HL-60 (cell line): Measurements from ENCODE around the gene IGFL1.

Experiments
- DNase-seq, 2 experiments: peaks; one replicate each; pipeline ENCODE4 v3.0.0-alpha.2; 2010 to 2020; ENCODE audit warnings: low read depth in 1 of 2, low spot score in 1 of 2
- H3K27ac ChIP-seq: fragments of 250-450 bp; sonication (Bioruptor Pico); replicated peaks from 2 replicates; pipeline ENCODE4 v1.5.1; 2020; ENCODE audit warnings: mild to moderate bottlenecking, moderate library complexity
- H3K27me3 ChIP-seq: fragments of 250-450 bp; sonication (Bioruptor Pico); 2 replicates; pipeline ENCODE4 v1.5.1; 2021; ENCODE audit warnings: mild to moderate bottlenecking, moderate library complexity; ENCODE audit not compliant: insufficient read depth, poor library complexity, severe bottlenecking
- H3K4me3 ChIP-seq: replicated peaks from 2 replicates; pipeline ENCODE4 v1.5.1; 2011; ENCODE audit warnings: mild to moderate bottlenecking, control low read depth, low read length; ENCODE audit not compliant: insufficient read depth
- GABPA ChIP-seq: IDR thresholded peaks from 2 replicates; pipeline ENCODE4 v1.6.1; 2012; ENCODE audit warnings: low read depth
- POLR2AphosphoS5 ChIP-seq: IDR thresholded peaks from 2 replicates; pipeline ENCODE4 v1.6.1; 2012; ENCODE audit warnings: low read depth
- REST ChIP-seq: IDR thresholded peaks from 2 replicates; pipeline ENCODE4 v1.6.1; 2012; ENCODE audit warnings: low read depth; ENCODE audit not compliant: insufficient replicate concordance
- SPI1 ChIP-seq: IDR thresholded peaks from 2 replicates; pipeline ENCODE4 v1.6.1; 2012; ENCODE audit warnings: low read depth, mild to moderate bottlenecking, borderline replicate concordance
- TF ChIP-seq, protein P1 (sequence below): IDR thresholded peaks from one replicate; pipeline ENCODE4 v1.5.1; 2011; ENCODE audit warnings: low read length, control low read depth, inconsistent platforms; ENCODE audit not compliant: insufficient read depth

Gene IGFL1

DNA sequence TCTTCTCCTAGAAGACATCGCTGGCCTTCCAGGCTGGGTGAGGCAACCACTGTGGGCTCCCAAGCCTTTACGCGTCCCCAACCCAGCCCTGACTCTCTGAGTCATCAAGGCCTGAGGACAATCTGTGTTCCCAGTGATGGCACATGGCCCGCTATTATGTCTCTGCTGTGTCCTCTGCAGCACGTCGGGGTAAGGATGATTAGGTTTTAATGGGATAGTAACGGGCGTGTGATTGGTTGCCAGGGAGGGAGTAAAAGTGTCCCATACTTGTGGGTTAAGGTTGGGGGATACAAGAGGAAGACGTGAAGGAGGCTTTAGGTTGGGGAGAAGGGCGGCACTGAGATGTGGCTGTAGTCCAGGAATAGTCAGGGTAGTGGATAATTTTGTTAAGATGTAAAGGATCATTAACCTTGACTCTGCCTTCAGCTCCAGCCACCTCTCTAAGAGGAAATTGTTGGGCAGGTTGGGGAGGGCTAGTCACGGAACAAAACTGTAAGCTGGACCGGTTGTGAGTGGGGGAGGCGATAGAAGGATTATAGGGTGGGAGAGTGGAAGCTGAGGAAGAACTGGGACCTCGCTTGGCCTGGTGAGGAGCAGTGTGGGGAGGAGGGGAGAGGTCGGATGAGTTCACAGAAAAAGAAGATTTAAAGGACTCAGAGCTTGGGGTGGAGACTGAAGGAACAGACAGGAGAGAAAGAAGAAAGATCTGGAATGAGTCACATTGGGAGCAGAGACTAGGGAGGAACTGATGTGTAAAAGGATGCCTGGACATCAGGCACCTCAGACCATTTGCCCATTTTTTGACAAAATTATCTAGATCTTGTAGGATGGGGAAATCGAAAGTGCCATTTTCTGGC, 27.9 kb upstream of the IGFL1 start:
- H3K4me3 ChIP-seq, result no peak overlapping the region
- TF ChIP-seq SPI1, result no peak
- TF ChIP-seq, protein P1, sequence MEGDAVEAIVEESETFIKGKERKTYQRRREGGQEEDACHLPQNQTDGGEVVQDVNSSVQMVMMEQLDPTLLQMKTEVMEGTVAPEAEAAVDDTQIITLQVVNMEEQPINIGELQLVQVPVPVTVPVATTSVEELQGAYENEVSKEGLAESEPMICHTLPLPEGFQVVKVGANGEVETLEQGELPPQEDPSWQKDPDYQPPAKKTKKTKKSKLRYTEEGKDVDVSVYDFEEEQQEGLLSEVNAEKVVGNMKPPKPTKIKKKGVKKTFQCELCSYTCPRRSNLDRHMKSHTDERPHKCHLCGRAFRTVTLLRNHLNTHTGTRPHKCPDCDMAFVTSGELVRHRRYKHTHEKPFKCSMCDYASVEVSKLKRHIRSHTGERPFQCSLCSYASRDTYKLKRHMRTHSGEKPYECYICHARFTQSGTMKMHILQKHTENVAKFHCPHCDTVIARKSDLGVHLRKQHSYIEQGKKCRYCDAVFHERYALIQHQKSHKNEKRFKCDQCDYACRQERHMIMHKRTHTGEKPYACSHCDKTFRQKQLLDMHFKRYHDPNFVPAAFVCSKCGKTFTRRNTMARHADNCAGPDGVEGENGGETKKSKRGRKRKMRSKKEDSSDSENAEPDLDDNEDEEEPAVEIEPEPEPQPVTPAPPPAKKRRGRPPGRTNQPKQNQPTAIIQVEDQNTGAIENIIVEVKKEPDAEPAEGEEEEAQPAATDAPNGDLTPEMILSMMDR, result no peak
- no peak for TF ChIP-seq POLR2AphosphoS5
- TF ChIP-seq REST, result no peak
- no peak for TF ChIP-seq GABPA
- DNase-seq, result no peak

GRCh38 chr19:46202426-46202825, 27.1 kb upstream of the IGFL1 start:
- no peak overlapping the region for H3K27ac ChIP-seq
- DNase-seq, result no peak
- no peak overlapping the region for H3K4me3 ChIP-seq
- H3K27me3 ChIP-seq, result peaks cover 5% of the 10 kb centered on the region
- no peak for TF ChIP-seq REST
- no peak for TF ChIP-seq POLR2AphosphoS5
- no peak for TF ChIP-seq SPI1
- TF ChIP-seq, protein P1, result no peak
- TF ChIP-seq GABPA, result no peak

More for the DNA sequence above, 27.9 kb upstream of the IGFL1 start:
- Histone ChIP-seq H3K27ac (no peak overlapping the region), H3K27me3 (peaks cover 5% of the 10 kb centered on the region)

- no peak overlapping the region for H3K4me3 ChIP-seq
- DNase-seq, result no peak
- H3K27ac ChIP-seq, result no peak overlapping the region
- H3K27me3 ChIP-seq, result peaks cover 5% of the 10 kb centered on the region
- TF ChIP-seq REST, result no peak
- no peak for TF ChIP-seq POLR2AphosphoS5
- TF ChIP-seq, protein P1, result no peak
- TF ChIP-seq GABPA, result no peak
- TF ChIP-seq SPI1, result no peak
Measured at GRCh38 chr19:46202872-46203860, 26.4 kb upstream of the IGFL1 start.
